Common myeloid progenitor, CD34-positive (primary cell): Measurements from ENCODE around the gene HOXC12.

ENCODE experiments used
- CTCF ChIA-PET: fragments of 350-600 bp; sonication (Branson Sonifier 250); formaldehyde crosslinking; loops from one replicate; lab custom pipeline; 2021; ENCODE audit warnings: antibody characterized with exemption; lab: Charles Lee
- POLR2A ChIA-PET: fragments of 350-600 bp; sonication (Branson Sonifier 250); formaldehyde crosslinking; loops from one replicate; lab custom pipeline; 2021; ENCODE audit warnings: antibody characterized with exemption; lab: Charles Lee
- DNase-seq, 3 donors: peaks; one replicate each; pipeline versions ENCODE4 v3.0.0 to v3.0.0-alpha.2; 2013
- H3K27ac ChIP-seq, 2 experiments: 1 replicate in 1 of 2; 2 replicates in 1 of 2; pipeline ENCODE4 v1.7.0; 2013; ENCODE audit warnings: inconsistent platforms in 2 of 2, low read length in 2 of 2, mild to moderate bottlenecking in 2 of 2, low read depth in 1 of 2, moderate library complexity in 1 of 2; ENCODE audit not compliant: severe bottlenecking in 2 of 2, insufficient read depth in 1 of 2, poor library complexity in 1 of 2
- H3K27me3 ChIP-seq, 5 experiments: replicated peaks in 2 of 5; 1 replicate in 3 of 5; 2 replicates in 2 of 5; pipeline versions ENCODE4 v1.6.1 to v1.7.0; 2013; ENCODE audit warnings: low read length in 4 of 5, mild to moderate bottlenecking in 2 of 5, moderate library complexity in 2 of 5, inconsistent platforms in 1 of 5; ENCODE audit not compliant: insufficient read depth in 5 of 5, control insufficient read depth in 4 of 5
- H3K36me3 ChIP-seq, 4 experiments: 1 replicate in 2 of 4; 2 replicates in 2 of 4; pipeline versions ENCODE4 v1.6.1 to v1.7.0; 2013; ENCODE audit warnings: low read length in 3 of 4, control low read depth in 1 of 4, mild to moderate bottlenecking in 1 of 4; ENCODE audit not compliant: control insufficient read depth in 4 of 4, insufficient read depth in 4 of 4
- H3K4me1 ChIP-seq, 4 experiments: 1 replicate in 3 of 4; 2 replicates in 1 of 4; pipeline versions ENCODE4 v1.6.1 to v1.7.1; 2013; ENCODE audit warnings: low read length in 3 of 4, mild to moderate bottlenecking in 3 of 4, control low read depth in 1 of 4, inconsistent platforms in 1 of 4, moderate library complexity in 1 of 4; ENCODE audit not compliant: control insufficient read depth in 4 of 4, insufficient read depth in 4 of 4; ENCODE audit errors: control extremely low read depth in 1 of 4
- H3K4me3 ChIP-seq, 7 experiments: 1 replicate in 4 of 7; 2 replicates in 3 of 7; pipeline versions ENCODE4 v1.5.1 to v1.7.0; 2013; ENCODE audit warnings: mild to moderate bottlenecking in 7 of 7, low read length in 6 of 7, moderate library complexity in 6 of 7, inconsistent platforms in 2 of 7, low read depth in 2 of 7, control low read depth in 1 of 7; ENCODE audit not compliant: insufficient read depth in 4 of 7, control insufficient read depth in 1 of 7; ENCODE audit errors: extremely low read depth in 1 of 7
- H3K9me3 ChIP-seq, 5 experiments: 1 replicate in 4 of 5; 2 replicates in 1 of 5; pipeline versions ENCODE4 v1.6.1 to v1.7.1; 2013; ENCODE audit warnings: low read length in 4 of 5, mild to moderate bottlenecking in 2 of 5, inconsistent platforms in 1 of 5, low read depth in 1 of 5, moderate library complexity in 1 of 5; ENCODE audit not compliant: control insufficient read depth in 4 of 5, insufficient read depth in 2 of 5; ENCODE audit errors: control extremely low read depth in 1 of 5
- WGBS: methylation state at CpG from one replicate; pipeline ENCODE4 v1.1.5; 2013; ENCODE audit not compliant: insufficient coverage; 5-methylcytosine and 5-hydroxymethylcytosine counted together

The HOXC12 gene

GRCh38 chr12:53953831-53954693, 641 bp upstream of the HOXC12 start:
- Histone ChIP-seq H3K27me3 (peaks cover 4 to 100% (median 79%) of the 10 kb centered on the region in 5 experiments), H3K4me3 (no peak overlapping the region), H3K9me3 (no peaks in the 10 kb centered on the region), H3K4me1 (peaks cover 0 to 21% (median 18%) of the 10 kb centered on the region in 4 experiments), H3K27ac (no peak overlapping the region), H3K36me3 (no peaks in the 10 kb centered on the region)
- DNase-seq: no peak
- 3% methylated on average over 8 of the region's 19 CpGs for WGBS
- POLR2A ChIA-PET: interaction anchor here (0.6 kb wide), 1 partner anchor 188 kb away, joined by 3 read pairs; no protein-coding TSS in a partner anchor
- CTCF ChIA-PET: interaction anchor here (1.0 to 3.3 kb wide), 7 partner anchors 8 to 208 kb away, joined by 3 to 11 read pairs (median 5); no protein-coding TSS in a partner anchor

GRCh38 chr12:53955036-53955775, 503 bp downstream of the HOXC12 start:
- no peak overlapping the region for H3K27ac ChIP-seq
- no peak for DNase-seq
- H3K36me3 ChIP-seq: no peaks in the 10 kb centered on the region
- H3K4me1 ChIP-seq: peaks cover 0 to 21% (median 18%) of the 10 kb centered on the region in 4 experiments
- 7% methylated on average over 71 of the region's 86 CpGs for whole genome bisulfite sequencing
- no peak overlapping the region for H3K4me3 ChIP-seq
- peaks cover 0 to 5% (median 0%) of the 10 kb centered on the region in 5 experiments for H3K9me3 ChIP-seq
- peaks cover 9 to 100% (median 81%) of the 10 kb centered on the region in 5 experiments for H3K27me3 ChIP-seq
- ChIA-PET CTCF (interaction anchor here (0.9 to 3.3 kb wide), 3 partner anchors 9 to 31 kb away, joined by 4 to 11 read pairs (median 6); partner anchors contain the start of gene HOXC10), POLR2A (interaction anchor here (0.5 kb wide), 1 partner anchor 25 kb away, joined by 3 read pairs; no protein-coding TSS in a partner anchor)

GRCh38 chr12:53955776-53956250, 1.1 kb downstream of the HOXC12 start:
- Histone ChIP-seq H3K9me3 (peaks cover 0 to 5% (median 0%) of the 10 kb centered on the region in 5 experiments), H3K27me3 (peaks cover 10 to 100% (median 81%) of the 10 kb centered on the region in 5 experiments), H3K4me1 (peaks cover 0 to 22% (median 19%) of the 10 kb centered on the region in 4 experiments), H3K36me3 (no peaks in the 10 kb centered on the region), H3K27ac (no peak overlapping the region), H3K4me3 (no peak overlapping the region)
- WGBS: 4% methylated on average over 5 of the region's 10 CpGs
- no peak for DNase-seq
- ChIA-PET CTCF (interaction anchor here (0.8 to 3.3 kb wide), 7 partner anchors 10 to 203 kb away, joined by 3 to 11 read pairs (median 4); partner anchors contain the start of gene HOXC10), POLR2A (no interaction called here)

- H3K9me3 ChIP-seq: peaks cover 0 to 5% (median 0%) of the 10 kb centered on the region in 5 experiments
- peak; percentile 32 to 82 (median 74) for DNase-seq
- ChIA-PET POLR2A (no interaction called here), CTCF (interaction anchor here (0.8 to 3.3 kb wide), 6 partner anchors 10 to 204 kb away, joined by 3 to 11 read pairs (median 4); partner anchors contain the start of gene HOXC10)
- 7% methylated on average over 19 of the region's 25 CpGs for WGBS
- peak overlapping the region in 2 of 7 experiments; percentile 22 to 23 for H3K4me3 ChIP-seq
- peaks cover 0 to 25% (median 21%) of the 10 kb centered on the region in 4 experiments for H3K4me1 ChIP-seq
- H3K27ac ChIP-seq: no peak overlapping the region
- no peaks in the 10 kb centered on the region for H3K36me3 ChIP-seq
- H3K27me3 ChIP-seq: peaks cover 10 to 100% (median 78%) of the 10 kb centered on the region in 5 experiments
Measured at GRCh38 chr12:53956251-53956887, 1.7 kb downstream of the HOXC12 start.

GRCh38 chr12:53956914-53957536, 2.3 kb downstream of the HOXC12 start:
- H3K4me3 ChIP-seq: peak overlapping the region in 2 of 7 experiments; percentile 22 to 23
- H3K9me3 ChIP-seq: peaks cover 0 to 5% (median 0%) of the 10 kb centered on the region in 5 experiments
- 5% methylated on average over 10 of the region's 11 CpGs for WGBS
- no peak for DNase-seq
- no peaks in the 10 kb centered on the region for H3K36me3 ChIP-seq
- H3K27ac ChIP-seq: no peak overlapping the region
- peaks cover 0 to 28% (median 19%) of the 10 kb centered on the region in 4 experiments for H3K4me1 ChIP-seq
- peaks cover 14 to 100% (median 79%) of the 10 kb centered on the region in 5 experiments for H3K27me3 ChIP-seq
- CTCF ChIA-PET: interaction anchor here (0.8 to 3.3 kb wide), 6 partner anchors 11 to 204 kb away, joined by 3 to 11 read pairs (median 4); partner anchors contain the start of gene HOXC10
- POLR2A ChIA-PET: no interaction called here

GRCh38 chr12:53958128-53958527, 3.4 kb downstream of the HOXC12 start:
- Histone ChIP-seq H3K4me1 (peaks cover 0 to 28% (median 19%) of the 10 kb centered on the region in 4 experiments), H3K9me3 (peaks cover 0 to 5% (median 0%) of the 10 kb centered on the region in 5 experiments), H3K27ac (no peak overlapping the region), H3K36me3 (no peaks in the 10 kb centered on the region), H3K27me3 (peaks cover 25 to 100% (median 78%) of the 10 kb centered on the region in 5 experiments), H3K4me3 (no peak overlapping the region)
- WGBS: 10% methylated on average over 2 of the region's 3 CpGs
- DNase-seq: no peak
- ChIA-PET POLR2A (no interaction called here), CTCF (interaction anchor here (0.9 kb wide), 1 partner anchor 11 kb away, joined by 3 read pairs; no protein-coding TSS in a partner anchor)
